ENCODE results near the gene TOMM7.

The TOMM7 gene

GRCh38 chr7:22863156-22863899 lies 40.7 kb upstream of the TOMM7 start:
- Histone ChIP-seq H3K9me3 (ENCODE audit: control insufficient read depth, low read length) (no peaks in the 10 kb centered on the region), H3K36me3 (ENCODE audit: control insufficient read depth, insufficient read depth, low read length) (peaks cover 4% of the 10 kb centered on the region), H3K27ac (ENCODE audit: insufficient read depth, low read length, poor library complexity, severe bottlenecking) (no peak overlapping the region), H3K27me3 (replicated peaks; ENCODE audit: control insufficient read depth, insufficient read depth, low read length, poor library complexity, severe bottlenecking) (no peaks in the 10 kb centered on the region), H3K4me1 (ENCODE audit: control insufficient read depth, insufficient read depth, low read length, poor library complexity, severe bottlenecking) (no peaks in the 10 kb centered on the region), H3K4me3 (ENCODE audit: insufficient read depth, low read depth, low read length, poor library complexity, severe bottlenecking) (no peak overlapping the region)
- no peak for DNase-seq

GRCh38 chr7:22861576-22861975 lies 38.9 kb upstream of the TOMM7 start:
- Histone ChIP-seq H3K9me3 (ENCODE audit: control insufficient read depth, low read length) (no peaks in the 10 kb centered on the region), H3K27me3 (replicated peaks; ENCODE audit: control insufficient read depth, insufficient read depth, low read length, poor library complexity, severe bottlenecking) (no peaks in the 10 kb centered on the region), H3K4me3 (ENCODE audit: insufficient read depth, low read depth, low read length, poor library complexity, severe bottlenecking) (no peak overlapping the region), H3K27ac (ENCODE audit: insufficient read depth, low read length, poor library complexity, severe bottlenecking) (no peak overlapping the region), H3K4me1 (ENCODE audit: control insufficient read depth, insufficient read depth, low read length, poor library complexity, severe bottlenecking) (no peaks in the 10 kb centered on the region), H3K36me3 (ENCODE audit: control insufficient read depth, insufficient read depth, low read length) (peaks cover 4% of the 10 kb centered on the region)
- DNase-seq = no peak

- no peak overlapping the region for H3K27ac ChIP-seq (ENCODE audit: insufficient read depth, low read length, poor library complexity, severe bottlenecking)
- peaks cover 4% of the 10 kb centered on the region for H3K36me3 ChIP-seq (ENCODE audit: control insufficient read depth, insufficient read depth, low read length)
- no peak overlapping the region for H3K4me3 ChIP-seq (ENCODE audit: insufficient read depth, low read depth, low read length, poor library complexity, severe bottlenecking)
- H3K27me3 ChIP-seq (replicated peaks; ENCODE audit: control insufficient read depth, insufficient read depth, low read length, poor library complexity, severe bottlenecking) = no peaks in the 10 kb centered on the region
- no peaks in the 10 kb centered on the region for H3K9me3 ChIP-seq (ENCODE audit: control insufficient read depth, low read length)
- no peak for DNase-seq
- H3K4me1 ChIP-seq (ENCODE audit: control insufficient read depth, insufficient read depth, low read length, poor library complexity, severe bottlenecking) = no peaks in the 10 kb centered on the region
Measured at GRCh38 chr7:22860784-22861482, 38.3 kb upstream of the TOMM7 start.

GRCh38 chr7:22860337-22860736 lies 37.7 kb upstream of the TOMM7 start:
- Histone ChIP-seq H3K9me3 (ENCODE audit: control insufficient read depth, low read length) (no peaks in the 10 kb centered on the region), H3K4me1 (ENCODE audit: control insufficient read depth, insufficient read depth, low read length, poor library complexity, severe bottlenecking) (peaks cover under 1% of the 10 kb centered on the region), H3K36me3 (ENCODE audit: control insufficient read depth, insufficient read depth, low read length) (peaks cover 4% of the 10 kb centered on the region), H3K27ac (ENCODE audit: insufficient read depth, low read length, poor library complexity, severe bottlenecking) (no peak overlapping the region), H3K27me3 (replicated peaks; ENCODE audit: control insufficient read depth, insufficient read depth, low read length, poor library complexity, severe bottlenecking) (no peaks in the 10 kb centered on the region), H3K4me3 (ENCODE audit: insufficient read depth, low read depth, low read length, poor library complexity, severe bottlenecking) (no peak overlapping the region)
- DNase-seq = no peak

- Histone ChIP-seq H3K27me3 (replicated peaks; ENCODE audit: control insufficient read depth, insufficient read depth, low read length, poor library complexity, severe bottlenecking) (no peaks in the 10 kb centered on the region), H3K4me1 (ENCODE audit: control insufficient read depth, insufficient read depth, low read length, poor library complexity, severe bottlenecking) (peaks cover 6% of the 10 kb centered on the region), H3K36me3 (ENCODE audit: control insufficient read depth, insufficient read depth, low read length) (peaks cover 4% of the 10 kb centered on the region), H3K4me3 (ENCODE audit: insufficient read depth, low read depth, low read length, poor library complexity, severe bottlenecking) (no peak overlapping the region), H3K9me3 (ENCODE audit: control insufficient read depth, low read length) (no peaks in the 10 kb centered on the region), H3K27ac (ENCODE audit: insufficient read depth, low read length, poor library complexity, severe bottlenecking) (no peak overlapping the region)
- DNase-seq = no peak
Measured at GRCh38 chr7:22859641-22860290, 37.1 kb upstream of the TOMM7 start.

GRCh38 chr7:22858640-22859561 lies 36.3 kb upstream of the TOMM7 start:
- Histone ChIP-seq H3K4me3 (ENCODE audit: insufficient read depth, low read depth, low read length, poor library complexity, severe bottlenecking) (no peak overlapping the region), H3K36me3 (ENCODE audit: control insufficient read depth, insufficient read depth, low read length) (peaks cover 4% of the 10 kb centered on the region), H3K4me1 (ENCODE audit: control insufficient read depth, insufficient read depth, low read length, poor library complexity, severe bottlenecking) (peaks cover 8% of the 10 kb centered on the region), H3K9me3 (ENCODE audit: control insufficient read depth, low read length) (no peaks in the 10 kb centered on the region), H3K27ac (ENCODE audit: insufficient read depth, low read length, poor library complexity, severe bottlenecking) (no peak overlapping the region), H3K27me3 (replicated peaks; ENCODE audit: control insufficient read depth, insufficient read depth, low read length, poor library complexity, severe bottlenecking) (no peaks in the 10 kb centered on the region)
- DNase-seq = no peak

- H3K9me3 ChIP-seq (ENCODE audit: control insufficient read depth, low read length) = no peaks in the 10 kb centered on the region
- H3K27me3 ChIP-seq (replicated peaks; ENCODE audit: control insufficient read depth, insufficient read depth, low read length, poor library complexity, severe bottlenecking) = no peaks in the 10 kb centered on the region
- peaks cover 8% of the 10 kb centered on the region for H3K4me1 ChIP-seq (ENCODE audit: control insufficient read depth, insufficient read depth, low read length, poor library complexity, severe bottlenecking)
- H3K4me3 ChIP-seq (ENCODE audit: insufficient read depth, low read depth, low read length, poor library complexity, severe bottlenecking) = no peak overlapping the region
- peaks cover 4% of the 10 kb centered on the region for H3K36me3 ChIP-seq (ENCODE audit: control insufficient read depth, insufficient read depth, low read length)
- no peak for DNase-seq
- H3K27ac ChIP-seq (ENCODE audit: insufficient read depth, low read length, poor library complexity, severe bottlenecking) = no peak overlapping the region
Measured at GRCh38 chr7:22858274-22858639, 35.6 kb upstream of the TOMM7 start.

GRCh38 chr7:22856416-22856815 lies 33.8 kb upstream of the TOMM7 start:
- peaks cover 8% of the 10 kb centered on the region for H3K4me1 ChIP-seq (ENCODE audit: control insufficient read depth, insufficient read depth, low read length, poor library complexity, severe bottlenecking)
- no peak overlapping the region for H3K27ac ChIP-seq (ENCODE audit: insufficient read depth, low read length, poor library complexity, severe bottlenecking)
- H3K4me3 ChIP-seq (ENCODE audit: insufficient read depth, low read depth, low read length, poor library complexity, severe bottlenecking) = no peak overlapping the region
- H3K27me3 ChIP-seq (replicated peaks; ENCODE audit: control insufficient read depth, insufficient read depth, low read length, poor library complexity, severe bottlenecking) = no peaks in the 10 kb centered on the region
- peaks cover 4% of the 10 kb centered on the region for H3K36me3 ChIP-seq (ENCODE audit: control insufficient read depth, insufficient read depth, low read length)
- H3K9me3 ChIP-seq (ENCODE audit: control insufficient read depth, low read length) = no peaks in the 10 kb centered on the region
- DNase-seq = no peak

GRCh38 chr7:22855049-22855392 lies 32.4 kb upstream of the TOMM7 start:
- Histone ChIP-seq H3K36me3 (ENCODE audit: control insufficient read depth, insufficient read depth, low read length) (no peaks in the 10 kb centered on the region), H3K4me1 (ENCODE audit: control insufficient read depth, insufficient read depth, low read length, poor library complexity, severe bottlenecking) (peaks cover 8% of the 10 kb centered on the region), H3K4me3 (ENCODE audit: insufficient read depth, low read depth, low read length, poor library complexity, severe bottlenecking) (peak overlapping the region; percentile 94), H3K9me3 (ENCODE audit: control insufficient read depth, low read length) (no peaks in the 10 kb centered on the region), H3K27me3 (replicated peaks; ENCODE audit: control insufficient read depth, insufficient read depth, low read length, poor library complexity, severe bottlenecking) (no peaks in the 10 kb centered on the region), H3K27ac (ENCODE audit: insufficient read depth, low read length, poor library complexity, severe bottlenecking) (peak overlapping the region; percentile 85)
- DNase-seq = no peak

Measured in effector memory CD4-positive, alpha-beta T cell (primary cell).